HEK293 (cell line): ENCODE measurements around the gene NAP1L1.

Source experiments
- CTCF ChIP-seq: fragments of 450-650 bp; formaldehyde crosslinking; IDR thresholded peaks from 2 replicates; pipeline ENCODE4 v1.5.1; 2016; ENCODE audit warnings: missing biosample characterization, missing genetic modification characterization
- ZBTB11 ChIP-seq: fragments of 450-650 bp; formaldehyde crosslinking; conservative IDR thresholded peaks from 2 replicates; pipeline ENCODE4 v1.5.1; 2016; ENCODE audit warnings: low read depth, missing biosample characterization, missing genetic modification characterization
- ZNF596 ChIP-seq: fragments of 450-650 bp; IDR thresholded peaks from 2 replicates; pipeline ENCODE4 v1.5.0; 2018; ENCODE audit warnings: missing biosample characterization, mild to moderate bottlenecking, missing genetic modification characterization, moderate library complexity
- ZNF621 ChIP-seq: fragments of 450-650 bp; formaldehyde crosslinking; IDR thresholded peaks from 2 replicates; pipeline ENCODE4 v1.5.1; 2017; ENCODE audit warnings: missing biosample characterization, missing genetic modification characterization
- ZNF76 ChIP-seq: fragments of 450-650 bp; formaldehyde crosslinking; IDR thresholded peaks from 2 replicates; pipeline ENCODE4; 2016; ENCODE audit warnings: low read depth, missing biosample characterization, missing genetic modification characterization, borderline replicate concordance

GRCh38 chr12:76074701-76075336 is 9.7 kb downstream of the NAP1L1 start:
- TF ChIP-seq ZNF596 (tag by site-specific recombination) (no peak), ZNF621 (tag by site-specific recombination) (no peak), ZNF76 (no peak), ZBTB11 (tag by site-specific recombination) (no peak), CTCF (tag by site-specific recombination) (no peak)
